HG03432 (cell line): ENCODE results near the gene HRC.

Experiments used
- ATAC-seq: cut with Tn5 transposase; IDR thresholded peaks from one replicate; pipeline ENCODE4 v1.9.1; 2021; ENCODE audit warnings: mild to moderate bottlenecking, moderate library complexity; ENCODE audit not compliant: unreplicated experiment

The HRC gene

GRCh38 chr19:49117677-49118564, 37.3 kb downstream of the HRC start:
- ATAC-seq = no peak

GRCh38 chr19:49116544-49116943, 38.7 kb downstream of the HRC start:
- no peak for ATAC-seq

- no peak for ATAC-seq
Measured at GRCh38 chr19:49114630-49115363, 40.4 kb downstream of the HRC start.

DNA sequence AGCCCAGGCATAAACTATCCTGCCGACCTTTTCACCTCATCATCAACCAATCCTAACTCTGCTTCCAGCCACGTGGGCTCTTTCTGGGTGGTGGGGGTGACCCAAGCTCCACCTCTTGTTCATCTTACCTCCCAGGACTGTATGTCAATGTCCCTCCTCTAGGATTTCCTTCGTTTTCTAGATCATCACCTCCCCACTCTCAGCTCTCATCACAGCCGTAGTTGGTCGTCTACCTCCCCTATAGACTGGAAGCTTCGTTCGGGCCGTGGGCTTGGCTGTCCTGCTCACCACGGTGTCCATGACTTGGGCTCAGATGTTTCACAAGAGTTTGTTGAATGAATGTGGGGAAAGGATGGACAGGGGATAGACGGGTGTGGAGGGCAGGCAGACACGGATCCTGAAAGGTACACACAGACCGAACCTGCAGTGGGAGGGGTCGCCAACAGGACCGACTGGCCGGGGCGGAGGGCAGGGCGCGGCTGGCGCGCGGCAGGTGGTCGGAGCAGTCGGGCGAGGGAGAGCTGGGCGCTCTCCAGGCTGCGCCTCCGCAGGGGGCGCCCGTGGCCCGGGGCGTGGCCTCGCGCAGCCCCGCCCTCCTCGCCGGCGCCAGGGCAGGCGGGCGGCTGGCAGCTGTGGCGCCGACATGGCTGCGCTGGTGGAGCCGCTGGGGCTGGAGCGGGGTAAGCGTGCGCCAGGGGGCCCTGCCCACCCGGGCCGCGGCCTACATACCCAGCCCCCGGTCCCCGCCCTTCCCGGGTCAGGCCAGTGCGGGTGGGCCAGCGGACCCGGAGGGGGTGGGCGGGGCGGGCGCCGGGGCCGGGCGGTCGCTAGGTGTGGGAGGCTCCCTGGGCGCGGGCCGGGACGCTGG, 41.2 kb downstream of the HRC start, which contains the start of gene LIN7B:
Gene LIN7B, plus strand, starts transcription at position 609 of the 868 bp plus-strand sequence. Its CDS starts 35 bp downstream, at position 644.
- ATAC-seq = peak; percentile 60

DNA sequence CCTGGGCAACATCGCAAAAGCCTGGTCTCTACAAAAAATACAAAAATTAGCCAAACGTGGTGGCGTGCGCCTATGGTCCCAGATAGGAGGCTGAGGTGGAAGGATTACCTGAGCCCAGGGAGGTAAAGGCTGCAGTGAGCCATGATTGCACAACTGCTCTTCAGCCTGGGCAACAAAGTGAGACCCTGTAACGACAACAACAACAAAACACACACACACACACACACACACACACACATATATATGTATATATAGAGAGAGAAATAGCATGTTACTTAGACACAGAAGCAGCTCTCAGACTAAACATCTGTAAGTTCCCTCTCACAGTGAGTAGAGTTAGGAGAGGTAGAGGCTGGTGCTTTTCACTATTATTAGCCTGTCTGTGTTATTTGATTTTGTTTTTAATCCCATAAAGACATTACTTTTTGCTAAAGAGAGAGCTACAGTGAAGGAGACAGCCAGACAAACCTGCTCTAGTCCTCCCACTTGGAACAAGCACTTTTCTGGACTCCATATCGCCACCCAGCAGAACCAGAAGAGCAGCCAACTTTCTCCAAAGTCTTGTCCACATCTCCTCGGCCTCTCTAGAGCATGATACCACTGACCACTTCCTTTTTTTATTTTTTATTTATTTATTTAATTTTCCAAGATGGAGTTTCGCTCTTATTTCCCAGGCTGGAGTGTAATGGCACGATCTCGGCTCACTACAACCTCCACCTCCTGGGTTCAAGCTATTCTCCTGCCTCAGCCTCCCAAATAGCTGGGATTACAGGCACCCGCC, 43.8 kb downstream of the HRC start:
- no peak for ATAC-seq

DNA sequence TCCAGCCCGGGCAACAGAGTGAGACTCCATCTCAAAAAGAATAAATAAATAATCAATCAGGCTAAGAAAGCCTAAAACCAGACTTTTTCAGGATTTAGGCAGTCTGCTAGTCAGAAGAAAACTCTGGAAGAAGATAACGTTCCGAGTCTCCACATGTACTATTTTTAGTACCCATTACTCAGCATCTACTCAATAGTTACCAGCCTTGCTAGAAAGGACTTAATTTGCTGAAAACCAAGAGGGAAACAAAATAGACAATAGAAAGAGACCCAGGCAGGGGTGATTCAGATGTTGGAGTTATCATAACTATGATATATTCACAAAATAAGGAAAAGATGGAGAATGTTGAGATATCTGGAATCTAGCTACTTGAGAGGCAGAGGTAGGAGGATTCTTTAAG, 44.6 kb downstream of the HRC start:
- no peak for ATAC-seq

DNA sequence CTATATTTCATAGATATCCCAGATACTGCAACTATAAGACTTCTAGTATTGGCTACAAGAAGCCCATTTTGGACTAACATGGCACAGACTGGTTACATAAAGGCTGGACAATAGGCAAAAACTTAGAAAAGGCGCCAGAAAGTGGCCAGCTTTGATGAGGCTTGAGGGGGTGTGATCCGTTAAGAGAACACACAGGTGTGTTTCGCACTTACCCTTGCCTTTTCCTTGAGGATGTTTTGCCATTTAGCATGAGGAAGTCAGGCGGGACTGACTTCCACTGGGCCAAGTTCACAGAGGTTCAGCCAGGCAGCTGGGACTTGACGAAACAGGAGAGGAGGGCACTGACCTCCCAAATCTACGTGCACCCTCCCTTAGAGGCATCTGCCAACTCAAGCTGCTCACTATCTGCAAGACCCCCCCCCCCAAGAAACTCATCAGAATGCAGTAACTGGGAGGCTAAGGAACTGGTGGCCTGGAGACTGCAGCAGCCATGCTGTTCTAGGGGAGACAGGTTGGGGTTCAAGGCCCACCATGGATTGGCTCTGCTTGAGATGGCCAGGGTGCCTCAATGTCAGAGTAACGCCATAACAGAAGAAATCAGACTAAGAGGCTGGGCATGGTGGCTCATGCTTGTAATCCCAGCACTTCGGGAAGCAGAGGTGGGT, 45.5 kb downstream of the HRC start:
- no peak for ATAC-seq

- ATAC-seq = no peak
Measured at GRCh38 chr19:49109051-49109450, 46.1 kb downstream of the HRC start.

DNA sequence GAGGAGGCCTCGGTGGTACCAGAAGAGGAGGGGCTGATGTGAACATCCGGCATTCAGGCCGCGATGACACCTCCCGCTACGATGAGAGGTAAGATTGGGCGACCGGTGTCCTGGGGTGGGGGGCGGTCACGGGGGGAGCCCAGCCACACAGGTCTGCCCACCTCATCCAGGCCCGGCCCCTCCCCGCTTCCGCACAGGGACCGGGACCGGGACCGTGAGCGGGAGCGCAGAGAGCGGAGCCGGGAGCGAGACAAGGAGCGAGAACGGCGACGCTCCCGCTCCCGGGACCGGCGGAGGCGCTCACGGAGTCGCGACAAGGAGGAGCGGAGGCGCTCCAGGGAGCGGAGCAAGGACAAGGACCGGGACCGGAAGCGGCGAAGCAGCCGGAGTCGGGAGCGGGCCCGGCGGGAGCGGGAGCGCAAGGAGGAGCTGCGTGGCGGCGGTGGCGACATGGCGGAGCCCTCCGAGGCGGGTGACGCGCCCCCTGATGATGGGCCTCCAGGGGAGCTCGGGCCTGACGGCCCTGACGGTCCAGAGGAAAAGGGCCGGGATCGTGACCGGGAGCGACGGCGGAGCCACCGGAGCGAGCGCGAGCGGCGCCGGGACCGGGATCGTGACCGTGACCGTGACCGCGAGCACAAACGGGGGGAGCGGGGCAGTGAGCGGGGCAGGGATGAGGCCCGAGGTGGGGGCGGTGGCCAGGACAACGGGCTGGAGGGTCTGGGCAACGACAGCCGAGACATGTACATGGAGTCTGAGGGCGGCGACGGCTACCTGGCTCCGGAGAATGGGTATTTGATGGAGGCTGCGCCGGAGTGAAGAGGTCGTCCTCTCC, 47.4 kb downstream of the HRC start:
- no peak for ATAC-seq

DNA sequence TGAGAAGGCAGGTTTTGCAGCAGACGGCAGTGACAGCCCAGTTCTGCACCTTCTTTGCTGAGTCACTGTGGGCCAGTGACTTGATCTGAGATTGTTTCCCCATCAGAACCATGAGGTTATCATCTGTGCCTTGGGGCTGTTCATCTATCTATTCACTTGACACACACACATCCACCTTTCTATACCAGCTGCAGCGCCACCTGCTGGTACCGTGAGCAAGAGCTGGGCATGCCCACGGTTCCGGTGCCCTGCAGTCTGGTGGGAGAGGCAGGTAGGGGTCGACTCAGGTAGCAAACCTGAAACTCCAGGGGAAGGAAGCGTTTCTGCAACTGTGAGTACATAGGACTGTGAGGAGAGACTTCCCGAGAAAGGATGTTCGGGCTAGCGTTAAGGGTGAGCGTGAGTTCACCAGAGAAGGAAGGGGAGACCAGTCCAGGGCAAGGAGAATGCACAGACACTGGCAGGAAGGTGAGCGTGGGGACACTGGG, 48.5 kb downstream of the HRC start:
- no peak for ATAC-seq

GRCh38 chr19:49104229-49104864, 50.8 kb downstream of the HRC start:
- no peak for ATAC-seq

- ATAC-seq = no peak
Measured at GRCh38 chr19:49103331-49104085, 51.7 kb downstream of the HRC start.

GRCh38 chr19:49102303-49102702, 52.9 kb downstream of the HRC start:
- ATAC-seq = no peak
